Tibial artery (tissue), 4 donors: ENCODE data around the gene ACE2.

Experiments used
- DNase-seq, 2 donors: peaks; one replicate each; pipeline ENCODE4 v3.0.0-alpha.2; 2019
- H3K27ac ChIP-seq, 2 donors: fragments of 200-600 bp; sonication (generic) in 1 of 2; 1 replicate in 1 of 2; 2 replicates in 1 of 2; pipeline ENCODE4 v1.5.1; 2018 to 2019; ENCODE audit warnings: mild to moderate bottlenecking in 1 of 2
- H3K27me3 ChIP-seq, 2 donors: fragments of 200-600 bp; sonication (generic) in 1 of 2; one replicate each; pipeline versions ENCODE4 v1.5.1 to v1.6.0; 2016 to 2019
- H3K36me3 ChIP-seq, 3 donors: fragments of 200-600 bp; sonication (generic) in 2 of 3; one replicate each; pipeline ENCODE4 v1.5.1; 2016 to 2019; ENCODE audit warnings: mild to moderate bottlenecking in 2 of 3
- H3K4me1 ChIP-seq, 4 donors: fragments of 200-600 bp; sonication (generic) in 2 of 4; 1 replicate in 3 of 4; 2 replicates in 1 of 4; pipeline ENCODE4 v1.5.1; 2016 to 2019
- H3K4me3 ChIP-seq, 2 donors: fragments of 200-600 bp; sonication (generic) in 1 of 2; 1 replicate in 1 of 2; 2 replicates in 1 of 2; pipeline ENCODE4 v1.5.1; 2018 to 2019; ENCODE audit warnings: mild to moderate bottlenecking in 2 of 2
- H3K9me3 ChIP-seq, 3 donors: fragments of 200-600 bp; sonication (generic) in 1 of 3; one replicate each; pipeline ENCODE4 v1.5.1; 2016 to 2019
- intact Hi-C: fragments of 100-400 bp; cut with DNase I; formaldehyde crosslinking; loops from one replicate; pipeline ENCODE4 v1.15.0; 2023; ENCODE audit warnings: low total_unique reads
- TF ChIP-seq, protein P1 (sequence below), 2 experiments: fragments of 200-600 bp in 1 of 2; fragments of 450-650 bp in 1 of 2; IDR thresholded peaks; one replicate each; pipeline ENCODE4 v1.5.1; 2017 to 2019; ENCODE audit warnings: antibody characterized with exemption in 2 of 2, mild to moderate bottlenecking in 1 of 2, moderate library complexity in 1 of 2

The ACE2 gene

DNA sequence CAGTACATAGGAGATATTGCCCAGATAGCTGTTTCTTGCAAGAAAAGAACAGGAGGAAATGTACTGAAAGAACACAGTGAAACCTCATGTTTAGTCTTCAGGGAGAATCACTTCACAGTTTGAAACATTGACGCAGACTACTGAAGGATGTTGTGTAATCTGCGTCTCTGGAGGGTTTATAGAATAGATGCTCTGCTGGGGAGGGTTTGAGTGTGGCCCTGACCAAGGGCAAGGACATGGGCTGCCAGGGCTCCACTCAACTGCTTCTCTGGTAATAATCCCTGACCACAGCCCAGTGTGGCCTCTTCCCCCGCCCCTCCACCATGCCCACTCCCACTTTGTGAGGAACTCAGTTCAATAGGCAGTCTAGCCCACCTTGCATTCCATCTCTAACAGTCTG, 15.8 kb upstream of the ACE2 start:
- no peak overlapping the region for H3K4me3 ChIP-seq
- DNase-seq = no peak
- no peak overlapping the region for H3K27ac ChIP-seq
- no peaks in the 10 kb centered on the region for H3K36me3 ChIP-seq
- intact Hi-C loops = no loop called here
- TF ChIP-seq, protein P1, sequence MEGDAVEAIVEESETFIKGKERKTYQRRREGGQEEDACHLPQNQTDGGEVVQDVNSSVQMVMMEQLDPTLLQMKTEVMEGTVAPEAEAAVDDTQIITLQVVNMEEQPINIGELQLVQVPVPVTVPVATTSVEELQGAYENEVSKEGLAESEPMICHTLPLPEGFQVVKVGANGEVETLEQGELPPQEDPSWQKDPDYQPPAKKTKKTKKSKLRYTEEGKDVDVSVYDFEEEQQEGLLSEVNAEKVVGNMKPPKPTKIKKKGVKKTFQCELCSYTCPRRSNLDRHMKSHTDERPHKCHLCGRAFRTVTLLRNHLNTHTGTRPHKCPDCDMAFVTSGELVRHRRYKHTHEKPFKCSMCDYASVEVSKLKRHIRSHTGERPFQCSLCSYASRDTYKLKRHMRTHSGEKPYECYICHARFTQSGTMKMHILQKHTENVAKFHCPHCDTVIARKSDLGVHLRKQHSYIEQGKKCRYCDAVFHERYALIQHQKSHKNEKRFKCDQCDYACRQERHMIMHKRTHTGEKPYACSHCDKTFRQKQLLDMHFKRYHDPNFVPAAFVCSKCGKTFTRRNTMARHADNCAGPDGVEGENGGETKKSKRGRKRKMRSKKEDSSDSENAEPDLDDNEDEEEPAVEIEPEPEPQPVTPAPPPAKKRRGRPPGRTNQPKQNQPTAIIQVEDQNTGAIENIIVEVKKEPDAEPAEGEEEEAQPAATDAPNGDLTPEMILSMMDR (IDR thresholded peaks at IDR 0.05) = no peak
- H3K27me3 ChIP-seq = no peaks in the 10 kb centered on the region
- no peaks in the 10 kb centered on the region for H3K4me1 ChIP-seq
- no peaks in the 10 kb centered on the region for H3K9me3 ChIP-seq

DNA sequence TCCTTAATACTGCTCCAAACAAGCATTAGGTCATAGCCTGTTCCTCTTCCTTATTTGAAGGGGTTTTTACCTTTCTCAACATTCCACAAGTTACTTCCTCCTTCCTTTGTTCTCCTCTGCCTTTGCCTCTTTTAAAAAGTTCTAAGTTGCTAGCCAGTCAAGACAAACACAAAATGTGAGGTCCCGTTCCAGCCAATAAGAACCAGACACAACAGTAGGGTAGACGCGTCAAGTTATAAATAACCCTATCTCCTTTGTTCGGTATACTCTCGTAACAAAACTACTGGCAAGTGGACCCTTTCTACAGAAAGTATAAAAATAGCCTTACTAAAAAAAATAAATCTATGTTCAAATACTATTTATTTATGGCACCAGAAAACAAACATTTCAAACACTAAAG, 6.3 kb upstream of the ACE2 start:
- H3K4me3 ChIP-seq = no peak overlapping the region
- no peak for DNase-seq
- TF ChIP-seq, protein P1 (IDR thresholded peaks at IDR 0.05) = no peak
- no peaks in the 10 kb centered on the region for H3K27me3 ChIP-seq
- no peaks in the 10 kb centered on the region for H3K4me1 ChIP-seq
- intact Hi-C loops = no loop called here
- no peak overlapping the region for H3K27ac ChIP-seq
- no peaks in the 10 kb centered on the region for H3K36me3 ChIP-seq
- H3K9me3 ChIP-seq = no peaks in the 10 kb centered on the region

DNA sequence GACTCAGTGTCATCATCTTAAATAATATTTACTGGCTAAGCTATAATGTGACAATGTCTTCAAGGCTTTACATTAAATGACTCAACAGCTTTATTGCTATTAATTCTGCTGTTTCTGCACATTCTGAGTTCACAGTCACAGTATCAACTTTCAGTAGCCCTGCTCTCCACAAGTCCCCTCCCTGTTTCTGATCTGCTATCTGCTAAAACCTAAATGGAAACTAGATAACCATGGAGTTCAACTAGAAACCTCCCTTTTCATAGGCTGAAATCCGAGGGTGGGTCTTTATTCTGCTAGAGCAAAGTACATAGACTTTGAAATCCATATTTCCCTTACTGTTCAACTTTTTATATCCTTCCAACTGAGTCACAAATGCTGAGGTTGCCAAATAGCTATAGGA, 5.4 kb upstream of the ACE2 start:
- intact Hi-C loops = no loop called here
- no peaks in the 10 kb centered on the region for H3K9me3 ChIP-seq
- no peaks in the 10 kb centered on the region for H3K4me1 ChIP-seq
- no peaks in the 10 kb centered on the region for H3K27me3 ChIP-seq
- no peak for DNase-seq
- no peak overlapping the region for H3K27ac ChIP-seq
- no peak overlapping the region for H3K4me3 ChIP-seq
- no peaks in the 10 kb centered on the region for H3K36me3 ChIP-seq
- TF ChIP-seq, protein P1 (IDR thresholded peaks at IDR 0.05) = no peak

DNA sequence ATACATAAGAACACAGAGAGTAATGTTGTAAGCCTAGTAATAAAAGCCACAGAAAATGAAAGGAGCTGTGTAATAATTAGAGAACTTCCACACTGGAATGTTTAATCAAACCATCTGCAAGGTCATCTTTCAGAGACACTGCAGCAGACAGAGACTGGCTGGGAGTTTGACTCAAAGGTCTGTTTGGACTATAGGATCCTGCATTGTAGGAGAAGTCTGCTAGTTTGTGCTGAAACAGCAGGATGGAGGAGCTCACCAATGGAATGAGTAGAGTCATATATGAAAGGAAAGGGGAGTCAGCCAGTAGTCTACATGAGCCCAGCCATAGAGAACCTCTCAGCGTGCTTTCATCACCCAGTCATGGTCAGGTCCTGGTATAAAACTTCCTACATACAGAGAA, 4.5 kb upstream of the ACE2 start:
- Histone ChIP-seq H3K27ac (no peak overlapping the region), H3K4me1 (no peaks in the 10 kb centered on the region), H3K9me3 (no peaks in the 10 kb centered on the region), H3K27me3 (no peaks in the 10 kb centered on the region), H3K36me3 (no peaks in the 10 kb centered on the region), H3K4me3 (no peak overlapping the region)
- intact Hi-C loops = no loop called here
- DNase-seq = no peak
- TF ChIP-seq, protein P1 (IDR thresholded peaks at IDR 0.05) = no peak

GRCh38 chrX:15602761-15603160, 2.0 kb upstream of the ACE2 start:
- Histone ChIP-seq H3K4me1 (no peaks in the 10 kb centered on the region), H3K9me3 (no peaks in the 10 kb centered on the region), H3K4me3 (no peak overlapping the region), H3K36me3 (no peaks in the 10 kb centered on the region), H3K27ac (no peak overlapping the region), H3K27me3 (no peaks in the 10 kb centered on the region)
- intact Hi-C loops = no loop called here
- DNase-seq = no peak
- TF ChIP-seq, protein P1 (IDR thresholded peaks at IDR 0.05) = no peak

DNA sequence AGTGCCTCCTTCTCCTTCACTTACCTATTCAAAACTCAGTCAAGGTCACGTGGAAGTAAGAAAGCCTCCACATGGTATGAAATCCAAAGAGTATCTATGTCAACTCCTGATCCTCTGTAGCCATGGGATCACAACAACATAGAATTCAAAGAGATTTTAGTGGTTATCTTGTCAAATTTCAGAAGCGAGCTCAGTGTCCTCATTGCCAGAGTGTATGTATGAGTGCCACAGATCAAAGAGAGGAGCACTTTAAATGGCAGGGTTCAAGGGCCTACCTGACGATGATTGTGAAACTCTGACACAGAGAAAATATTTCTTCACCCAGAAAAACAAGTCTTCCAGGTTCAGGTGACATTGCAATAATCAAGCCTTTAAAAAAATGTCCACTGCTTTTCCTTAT, 1.2 kb upstream of the ACE2 start:
- Histone ChIP-seq H3K27ac (no peak overlapping the region), H3K36me3 (no peaks in the 10 kb centered on the region), H3K4me3 (no peak overlapping the region), H3K9me3 (no peaks in the 10 kb centered on the region), H3K4me1 (no peaks in the 10 kb centered on the region), H3K27me3 (no peaks in the 10 kb centered on the region)
- TF ChIP-seq, protein P1 (IDR thresholded peaks at IDR 0.05) = no peak
- intact Hi-C loops = no loop called here
- no peak for DNase-seq
